BJ (cell line): Measurements from ENCODE around the gene EARS2. TPM values are rescaled to one million over a fixed set of nuclear protein-coding genes. Genes with fewer than 3 reads are reported as not detected.

Source experiments
- CTCF ChIA-PET: fragments of 350-600 bp; formaldehyde crosslinking; extraction: SDS; loops from one replicate; lab custom pipeline; 2021; ENCODE audit warnings: antibody characterized with exemption, inconsistent platforms; lab: Yijun Ruan, JAX
- POLR2A ChIA-PET: fragments of 300-600 bp; sonication (Branson Sonifier 250); formaldehyde crosslinking; extraction: SDS; loops from one replicate; lab custom pipeline; 2021; ENCODE audit warnings: antibody characterized with exemption; lab: Charles Lee
- DNase-seq: peaks from one replicate; pipeline ENCODE4 v3.0.0-alpha.2; 2011; ENCODE audit warnings: low read depth
- H3K27me3 ChIP-seq: 2 replicates; pipeline ENCODE4 v1.6.0; 2011; ENCODE audit warnings: low read length; ENCODE audit not compliant: control insufficient read depth, insufficient read depth
- H3K36me3 ChIP-seq: 2 replicates; pipeline ENCODE4 v1.5.1; 2011; ENCODE audit warnings: low read length; ENCODE audit not compliant: control insufficient read depth, insufficient read depth
- H3K4me3 ChIP-seq: 2 replicates; pipeline ENCODE4 v1.5.1; 2011; ENCODE audit warnings: low read depth, mild to moderate bottlenecking, control low read depth, low read length
- CTCF ChIP-seq: IDR thresholded peaks from 2 replicates; pipeline ENCODE4 v1.5.1; 2011; ENCODE audit warnings: low read depth, mild to moderate bottlenecking, control low read depth, inconsistent platforms, low read length, moderate library complexity; ENCODE audit not compliant: insufficient read depth
- polyA plus RNA-seq: library from polyadenylated mRNA; depleted of rRNA; stranded (reverse); fragments of >200 nt; gene quantifications from 2 replicates; pipeline ENCODE4 v1.2.3, GENCODE V29; 2011

The EARS2 gene
- polyA plus RNA-seq, 1 experiment, result 28.8 TPM

GRCh38 chr16:23506606-23506994, 50.5 kb downstream of the EARS2 start:
- Histone ChIP-seq H3K36me3 (no peaks in the 10 kb centered on the region), H3K4me3 (no peak overlapping the region), H3K27me3 (no peaks in the 10 kb centered on the region)
- ChIA-PET CTCF (interaction anchor here (1.0 kb wide), 1 partner anchor 72 kb away, joined by 3 read pairs; no protein-coding TSS in a partner anchor), POLR2A (no interaction called here)
- no peak for DNase-seq
- no peak for TF ChIP-seq CTCF

GRCh38 chr16:23505671-23506605, 51.2 kb downstream of the EARS2 start:
- ChIA-PET POLR2A (no interaction called here), CTCF (interaction anchor here (1.0 kb wide), 1 partner anchor 72 kb away, joined by 3 read pairs; no protein-coding TSS in a partner anchor)
- no peak for TF ChIP-seq CTCF
- Histone ChIP-seq H3K36me3 (no peaks in the 10 kb centered on the region), H3K27me3 (no peaks in the 10 kb centered on the region), H3K4me3 (no peak overlapping the region)
- DNase-seq, result no peak

- H3K27me3 ChIP-seq, result no peaks in the 10 kb centered on the region
- ChIA-PET POLR2A (no interaction called here), CTCF (interaction anchor here (1.0 to 1.5 kb wide), 4 partner anchors 10 to 70 kb away, joined by 4 to 5 read pairs (median 4); partner anchors contain the start of genes EARS2 and UBFD1)
- no peak for TF ChIP-seq CTCF
- DNase-seq, result no peak
- no peaks in the 10 kb centered on the region for H3K36me3 ChIP-seq
- H3K4me3 ChIP-seq, result no peak overlapping the region
Measured at GRCh38 chr16:23505180-23505665, 51.9 kb downstream of the EARS2 start.

- peaks cover 1% of the 10 kb centered on the region; the same call in 1 of the 2 replicates for H3K36me3 ChIP-seq
- H3K27me3 ChIP-seq, result no peaks in the 10 kb centered on the region
- no peak overlapping the region for H3K4me3 ChIP-seq
- ChIA-PET CTCF (interaction anchor here (1.0 to 1.9 kb wide), 5 partner anchors 9 to 69 kb away, joined by 3 to 5 read pairs (median 4); partner anchors contain the start of genes EARS2 and UBFD1), POLR2A (no interaction called here)
- peak; percentile 49 for DNase-seq
- no peak for TF ChIP-seq CTCF
Measured at GRCh38 chr16:23504453-23505179, 52.5 kb downstream of the EARS2 start.
